SU-DHL-6 (cell line): ENCODE data around the gene CYP11A1.

ENCODE experiments used
- EZH2phosphoT487 ChIP-seq: fragments of 200-600 bp; sonication (generic), shearing (Covaris generic); conservative IDR thresholded peaks from 2 replicates; pipeline ENCODE4 v1.6.1; 2018; ENCODE audit warnings: mild to moderate bottlenecking, antibody characterized with exemption, low read length, moderate library complexity, mixed read lengths
- TF ChIP-seq, protein P1 (sequence below): fragments of 200-600 bp; sonication (generic); IDR thresholded peaks from one replicate; pipeline ENCODE4 v1.5.1; 2017; ENCODE audit warnings: antibody characterized with exemption, mild to moderate bottlenecking, low read length, moderate library complexity; ENCODE audit not compliant: insufficient read depth, poor library complexity, severe bottlenecking

DNA sequence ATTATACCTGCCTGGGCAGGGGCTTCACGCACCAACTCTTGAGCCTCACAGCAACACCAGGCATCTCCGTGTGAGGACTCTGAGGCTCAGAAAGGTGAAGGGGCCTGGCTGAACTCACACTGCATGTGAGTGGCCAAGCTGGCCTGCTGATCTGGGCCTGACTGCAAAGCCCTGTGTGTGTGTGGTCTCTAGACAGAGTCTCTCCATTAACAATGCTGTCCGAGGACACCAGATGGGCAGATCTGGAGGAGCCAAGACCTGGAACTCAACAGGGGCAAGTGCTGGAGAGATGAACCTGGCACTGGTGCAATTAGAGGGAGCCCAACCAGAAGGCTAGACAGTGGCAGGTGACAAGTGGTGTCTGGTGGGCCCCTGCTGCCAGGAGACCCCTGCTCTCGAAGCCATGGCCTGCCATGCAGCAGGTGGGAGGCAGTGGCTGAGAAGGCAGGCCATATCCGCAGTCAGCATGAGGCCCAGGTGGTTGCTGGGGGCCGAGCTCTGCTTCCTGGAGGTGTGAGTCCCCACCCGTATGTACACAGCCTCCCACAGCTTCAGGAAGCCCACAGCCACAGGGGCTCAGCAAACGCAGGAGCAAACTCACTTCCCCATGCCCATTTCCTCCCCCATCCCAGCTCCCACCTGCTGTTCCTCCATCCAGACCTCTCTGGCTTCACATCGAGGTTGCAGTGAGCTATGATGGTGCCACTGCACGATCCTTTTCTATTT lies 39.0 kb downstream of the CYP11A1 start:
- TF ChIP-seq, protein P1, sequence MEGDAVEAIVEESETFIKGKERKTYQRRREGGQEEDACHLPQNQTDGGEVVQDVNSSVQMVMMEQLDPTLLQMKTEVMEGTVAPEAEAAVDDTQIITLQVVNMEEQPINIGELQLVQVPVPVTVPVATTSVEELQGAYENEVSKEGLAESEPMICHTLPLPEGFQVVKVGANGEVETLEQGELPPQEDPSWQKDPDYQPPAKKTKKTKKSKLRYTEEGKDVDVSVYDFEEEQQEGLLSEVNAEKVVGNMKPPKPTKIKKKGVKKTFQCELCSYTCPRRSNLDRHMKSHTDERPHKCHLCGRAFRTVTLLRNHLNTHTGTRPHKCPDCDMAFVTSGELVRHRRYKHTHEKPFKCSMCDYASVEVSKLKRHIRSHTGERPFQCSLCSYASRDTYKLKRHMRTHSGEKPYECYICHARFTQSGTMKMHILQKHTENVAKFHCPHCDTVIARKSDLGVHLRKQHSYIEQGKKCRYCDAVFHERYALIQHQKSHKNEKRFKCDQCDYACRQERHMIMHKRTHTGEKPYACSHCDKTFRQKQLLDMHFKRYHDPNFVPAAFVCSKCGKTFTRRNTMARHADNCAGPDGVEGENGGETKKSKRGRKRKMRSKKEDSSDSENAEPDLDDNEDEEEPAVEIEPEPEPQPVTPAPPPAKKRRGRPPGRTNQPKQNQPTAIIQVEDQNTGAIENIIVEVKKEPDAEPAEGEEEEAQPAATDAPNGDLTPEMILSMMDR = no peak
- TF ChIP-seq EZH2phosphoT487 = no peak
